CD4-positive, alpha-beta T cell treated with Interleukin-10 for 1 hour (primary cell): ENCODE measurements around the gene METTL25B.

Source experiments
- DNase-seq: peaks from one replicate; pipeline ENCODE4 v3.0.0-alpha.2; 2020

The METTL25B gene

GRCh38 chr1:156773607-156774006, 45.3 kb downstream of the METTL25B start:
- no peak for DNase-seq

GRCh38 chr1:156775799-156776198, 47.5 kb downstream of the METTL25B start:
- no peak for DNase-seq

- no peak for DNase-seq
These were observed 48.7 kb downstream of the METTL25B start for GRCh38 chr1:156776942-156777341.

GRCh38 chr1:156777573-156777972, 49.3 kb downstream of the METTL25B start:
- DNase-seq, result no peak

GRCh38 chr1:156781585-156782186, 53.4 kb downstream of the METTL25B start:
- no peak for DNase-seq

- DNase-seq, result no peak
These were observed 57.2 kb downstream of the METTL25B start for GRCh38 chr1:156785458-156785857.
